GM23338 (cell line): ENCODE measurements around the gene TFIP11. TPM values are rescaled to one million over a fixed set of nuclear protein-coding genes. Genes with fewer than 3 reads are reported as not detected.
A peak's percentile ranks its signal among the peaks of the same experiment; 100 is the strongest.

ENCODE experiments used
- ATAC-seq: fragments of 200-7000 bp; cut with Tn5 transposase; 3 replicates; pipeline ENCODE4 v1.9.1; 2020
- DNase-seq: peaks from one replicate; pipeline ENCODE4 v3.0.0-alpha.2; 2015; ENCODE audit warnings: low spot score
- H2AFZ ChIP-seq: fragments of 200-600 bp; sonication (generic); 2 replicates; pipeline ENCODE4 v1.8.0; 2016; ENCODE audit warnings: antibody characterized with exemption, mild to moderate bottlenecking, moderate library complexity
- H3F3A ChIP-seq: fragments of 200-600 bp; sonication (generic); replicated peaks from 2 replicates; pipeline ENCODE4 v1.8.0; 2017; ENCODE audit warnings: antibody characterized with exemption, mixed run types, low read depth
- H3K27ac ChIP-seq: fragments of 200-600 bp; sonication (generic); 2 replicates; pipeline ENCODE4 v1.6.1; 2016; ENCODE audit warnings: low read depth
- H3K27me3 ChIP-seq: fragments of 200-600 bp; sonication (generic); 2 replicates; pipeline ENCODE4 v1.8.0; 2016; ENCODE audit warnings: mild to moderate bottlenecking, mixed run types, moderate library complexity; ENCODE audit not compliant: insufficient read depth
- H3K36me3 ChIP-seq: fragments of 200-600 bp; sonication (generic); 2 replicates; pipeline ENCODE4 v1.8.0; 2016; ENCODE audit warnings: mild to moderate bottlenecking; ENCODE audit not compliant: insufficient read depth
- H3K4me1 ChIP-seq: fragments of 200-600 bp; sonication (generic); 2 replicates; pipeline ENCODE4 v1.8.0; 2016; ENCODE audit warnings: mild to moderate bottlenecking, moderate library complexity; ENCODE audit not compliant: insufficient read depth
- H3K4me2 ChIP-seq: fragments of 200-600 bp; sonication (generic); 2 replicates; pipeline ENCODE4 v1.7.1; 2017; ENCODE audit warnings: mixed run types
- H3K4me3 ChIP-seq: fragments of 200-600 bp; sonication (generic); 2 replicates; pipeline ENCODE4 v1.6.1; 2016; ENCODE audit warnings: mixed run types
- H3K79me2 ChIP-seq: fragments of 200-600 bp; sonication (generic); replicated peaks from 2 replicates; pipeline ENCODE4 v1.8.0; 2017; ENCODE audit warnings: mild to moderate bottlenecking; ENCODE audit not compliant: insufficient read depth
- H3K9me2 ChIP-seq: fragments of 200-600 bp; sonication (generic); 2 replicates; pipeline ENCODE4 v1.8.0; 2017; ENCODE audit not compliant: insufficient read depth
- H4K20me1 ChIP-seq: fragments of 200-600 bp; sonication (generic); replicated peaks from 2 replicates; pipeline ENCODE4 v1.8.0; 2017; ENCODE audit warnings: mild to moderate bottlenecking; ENCODE audit not compliant: insufficient read depth
- H3K27ac Mint-ChIP-seq: 2 replicates; pipeline ENCODE4 v1.8.0; 2020; ENCODE audit warnings: inconsistent platforms, mild to moderate bottlenecking, moderate library complexity, mixed read lengths
- H3K27me3 Mint-ChIP-seq: 3 replicates; pipeline ENCODE4 v1.8.0; 2022; ENCODE audit warnings: low read depth, mild to moderate bottlenecking, moderate library complexity, mixed read lengths, inconsistent platforms; ENCODE audit not compliant: insufficient read depth, poor library complexity
- H3K36me3 Mint-ChIP-seq: 3 replicates; pipeline ENCODE4 v1.8.0; 2021; ENCODE audit warnings: low read depth, mild to moderate bottlenecking, inconsistent platforms, moderate library complexity, mixed read lengths
- H3K4me1 Mint-ChIP-seq: 3 replicates; pipeline ENCODE4 v1.8.0; 2020; ENCODE audit warnings: mild to moderate bottlenecking, inconsistent platforms, mixed read lengths
- H3K4me3 Mint-ChIP-seq: 3 replicates; pipeline ENCODE4 v1.8.0; 2021; ENCODE audit warnings: moderate library complexity, mild to moderate bottlenecking, inconsistent platforms, mixed read lengths
- H3K9me3 Mint-ChIP-seq: 3 replicates; pipeline ENCODE4 v1.8.0; 2020; ENCODE audit warnings: moderate library complexity, mild to moderate bottlenecking, inconsistent platforms, mixed read lengths
- ETS1 ChIP-seq: IDR thresholded peaks from 2 replicates; pipeline ENCODE4 v1.6.1; 2016; ENCODE audit warnings: antibody characterized with exemption
- EZH2 ChIP-seq: fragments of 200-600 bp; sonication (generic); IDR thresholded peaks from one replicate; pipeline ENCODE4 v1.8.0; 2017; ENCODE audit warnings: antibody characterized with exemption, mild to moderate bottlenecking, low read depth; ENCODE audit not compliant: unreplicated experiment
- EZH2phosphoT487 ChIP-seq: fragments of 200-600 bp; sonication (generic); IDR thresholded peaks from one replicate; pipeline ENCODE4 v1.8.1; 2018; ENCODE audit warnings: antibody characterized with exemption; ENCODE audit not compliant: unreplicated experiment
- NANOG ChIP-seq: IDR thresholded peaks from 2 replicates; pipeline ENCODE4 v1.6.1; 2016; ENCODE audit warnings: antibody characterized with exemption, borderline replicate concordance
- STAT1 ChIP-seq: IDR thresholded peaks from one replicate; pipeline ENCODE4 v1.6.1; 2016; ENCODE audit warnings: antibody characterized with exemption; ENCODE audit not compliant: unreplicated experiment
- ZNF331 ChIP-seq: fragments of 250-450 bp; sonication (Bioruptor Pico); IDR thresholded peaks from 2 replicates; pipeline ENCODE4 v1.5.0; 2020; ENCODE audit warnings: low read depth, mild to moderate bottlenecking, moderate library complexity
- polyA plus RNA-seq: library from polyadenylated mRNA; unstranded; fragments of >200 nt; fragmentation: Nextera tagmentation; extraction: Ambion mirVana; gene quantifications from 2 replicates; pipeline ENCODE4 v1.2.1, GENCODE V29; 2016
- total RNA-seq: library from RNA; depleted of rRNA; stranded (reverse); fragments of >200 nt; shearing (Covaris generic); gene quantifications from 2 replicates; pipeline ENCODE4 v1.2.3, GENCODE V29; 2014
- TF ChIP-seq, protein P1 (sequence below): fragments of 250-450 bp; sonication (Bioruptor Pico); IDR thresholded peaks from 2 replicates; pipeline ENCODE4 v1.5.0; 2020; ENCODE audit warnings: mild to moderate bottlenecking, moderate library complexity

TFIP11 gene
- total and polyA plus RNA-seq, 2 experiments from 2014 or later: 17.1 to 26.2 TPM

- Histone ChIP-seq H4K20me1 (peaks cover 26% of the 10 kb centered on the region), H3K36me3 (no peaks in the 10 kb centered on the region), H3K4me1 (peaks cover 41% of the 10 kb centered on the region), H3K4me3 (no peak overlapping the region), H3F3A (0 out of 2 replicates have a peak, but pooled peaks cover 24% of the 10 kb centered on the region), H3K9me2 (no peaks in the 10 kb centered on the region), H3K27me3 (no peaks in the 10 kb centered on the region), H2AFZ (no peak overlapping the region), H3K79me2 (peaks cover 96% of the 10 kb centered on the region), H3K4me2 (0 out of 2 replicates have a peak overlapping the region, but pooled peaks have one; percentile 20), H3K27ac (peak overlapping the region; percentile 80)
- Mint-ChIP-seq H3K4me1 (peaks cover 38% of the 10 kb centered on the region), H3K4me3 (no peak overlapping the region), H3K27me3 (peaks cover 11% of the 10 kb centered on the region), H3K27ac (no peak overlapping the region), H3K36me3 (peaks cover 11% of the 10 kb centered on the region), H3K9me3 (no peaks in the 10 kb centered on the region)
- TF ChIP-seq NANOG (no peak), STAT1 (no peak), ETS1 (no peak), EZH2 (no peak), EZH2phosphoT487 (no peak), ZNF331 (no peak)
- TF ChIP-seq, protein P1, sequence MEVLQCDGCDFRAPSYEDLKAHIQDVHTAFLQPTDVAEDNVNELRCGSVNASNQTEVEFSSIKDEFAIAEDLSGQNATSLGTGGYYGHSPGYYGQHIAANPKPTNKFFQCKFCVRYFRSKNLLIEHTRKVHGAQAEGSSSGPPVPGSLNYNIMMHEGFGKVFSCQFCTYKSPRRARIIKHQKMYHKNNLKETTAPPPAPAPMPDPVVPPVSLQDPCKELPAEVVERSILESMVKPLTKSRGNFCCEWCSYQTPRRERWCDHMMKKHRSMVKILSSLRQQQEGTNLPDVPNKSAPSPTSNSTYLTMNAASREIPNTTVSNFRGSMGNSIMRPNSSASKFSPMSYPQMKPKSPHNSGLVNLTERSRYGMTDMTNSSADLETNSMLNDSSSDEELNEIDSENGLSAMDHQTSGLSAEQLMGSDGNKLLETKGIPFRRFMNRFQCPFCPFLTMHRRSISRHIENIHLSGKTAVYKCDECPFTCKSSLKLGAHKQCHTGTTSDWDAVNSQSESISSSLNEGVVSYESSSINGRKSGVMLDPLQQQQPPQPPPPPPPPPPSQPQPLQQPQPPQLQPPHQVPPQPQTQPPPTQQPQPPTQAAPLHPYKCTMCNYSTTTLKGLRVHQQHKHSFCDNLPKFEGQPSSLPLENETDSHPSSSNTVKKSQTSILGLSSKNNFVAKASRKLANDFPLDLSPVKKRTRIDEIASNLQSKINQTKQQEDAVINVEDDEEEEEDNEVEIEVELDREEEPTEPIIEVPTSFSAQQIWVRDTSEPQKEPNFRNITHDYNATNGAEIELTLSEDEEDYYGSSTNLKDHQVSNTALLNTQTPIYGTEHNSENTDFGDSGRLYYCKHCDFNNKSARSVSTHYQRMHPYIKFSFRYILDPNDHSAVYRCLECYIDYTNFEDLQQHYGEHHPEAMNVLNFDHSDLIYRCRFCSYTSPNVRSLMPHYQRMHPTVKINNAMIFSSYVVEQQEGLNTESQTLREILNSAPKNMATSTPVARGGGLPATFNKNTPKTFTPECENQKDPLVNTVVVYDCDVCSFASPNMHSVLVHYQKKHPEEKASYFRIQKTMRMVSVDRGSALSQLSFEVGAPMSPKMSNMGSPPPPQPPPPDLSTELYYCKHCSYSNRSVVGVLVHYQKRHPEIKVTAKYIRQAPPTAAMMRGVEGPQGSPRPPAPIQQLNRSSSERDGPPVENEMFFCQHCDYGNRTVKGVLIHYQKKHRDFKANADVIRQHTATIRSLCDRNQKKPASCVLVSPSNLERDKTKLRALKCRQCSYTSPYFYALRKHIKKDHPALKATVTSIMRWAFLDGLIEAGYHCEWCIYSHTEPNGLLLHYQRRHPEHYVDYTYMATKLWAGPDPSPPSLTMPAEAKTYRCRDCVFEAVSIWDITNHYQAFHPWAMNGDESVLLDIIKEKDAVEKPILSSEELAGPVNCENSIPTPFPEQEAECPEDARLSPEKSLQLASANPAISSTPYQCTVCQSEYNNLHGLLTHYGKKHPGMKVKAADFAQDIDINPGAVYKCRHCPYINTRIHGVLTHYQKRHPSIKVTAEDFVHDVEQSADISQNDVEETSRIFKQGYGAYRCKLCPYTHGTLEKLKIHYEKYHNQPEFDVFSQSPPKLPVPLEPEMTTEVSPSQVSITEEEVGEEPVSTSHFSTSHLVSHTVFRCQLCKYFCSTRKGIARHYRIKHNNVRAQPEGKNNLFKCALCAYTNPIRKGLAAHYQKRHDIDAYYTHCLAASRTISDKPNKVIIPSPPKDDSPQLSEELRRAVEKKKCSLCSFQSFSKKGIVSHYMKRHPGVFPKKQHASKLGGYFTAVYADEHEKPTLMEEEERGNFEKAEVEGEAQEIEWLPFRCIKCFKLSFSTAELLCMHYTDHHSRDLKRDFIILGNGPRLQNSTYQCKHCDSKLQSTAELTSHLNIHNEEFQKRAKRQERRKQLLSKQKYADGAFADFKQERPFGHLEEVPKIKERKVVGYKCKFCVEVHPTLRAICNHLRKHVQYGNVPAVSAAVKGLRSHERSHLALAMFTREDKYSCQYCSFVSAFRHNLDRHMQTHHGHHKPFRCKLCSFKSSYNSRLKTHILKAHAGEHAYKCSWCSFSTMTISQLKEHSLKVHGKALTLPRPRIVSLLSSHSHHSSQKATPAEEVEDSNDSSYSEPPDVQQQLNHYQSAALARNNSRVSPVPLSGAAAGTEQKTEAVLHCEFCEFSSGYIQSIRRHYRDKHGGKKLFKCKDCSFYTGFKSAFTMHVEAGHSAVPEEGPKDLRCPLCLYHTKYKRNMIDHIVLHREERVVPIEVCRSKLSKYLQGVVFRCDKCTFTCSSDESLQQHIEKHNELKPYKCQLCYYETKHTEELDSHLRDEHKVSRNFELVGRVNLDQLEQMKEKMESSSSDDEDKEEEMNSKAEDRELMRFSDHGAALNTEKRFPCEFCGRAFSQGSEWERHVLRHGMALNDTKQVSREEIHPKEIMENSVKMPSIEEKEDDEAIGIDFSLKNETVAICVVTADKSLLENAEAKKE (CRISPR knock-in tag): no peak
- DNase-seq: no peak
- ATAC-seq: no peak
These were observed 35.6 kb upstream of the TFIP11 start for GRCh38 chr22:26547837-26548236.
